T-helper 2 cell treated with Interferon-gamma antibody and Interleukin-4, amounts not matched to agents 5 μg/mL and 100 μg/mL, for 36 hours (primary cell): ENCODE data around the gene PLLP.

Source experiments
- DNase-seq: peaks from one replicate; pipeline ENCODE4 v3.0.0; 2021; ENCODE audit warnings: low spot score
- H3K27ac Mint-ChIP-seq: one replicate; pipeline ENCODE4 v1.8.0; 2021; ENCODE audit warnings: mild to moderate bottlenecking, mixed read lengths
- H3K27me3 Mint-ChIP-seq: one replicate; pipeline ENCODE4 v1.8.0; 2021; ENCODE audit warnings: low read depth, mixed read lengths
- H3K36me3 Mint-ChIP-seq: one replicate; pipeline ENCODE4 v1.8.0; 2021; ENCODE audit warnings: low read depth, mixed read lengths
- H3K4me1 Mint-ChIP-seq: one replicate; pipeline ENCODE4 v1.8.0; 2021; ENCODE audit warnings: low read depth, mixed read lengths
- H3K4me3 Mint-ChIP-seq: one replicate; pipeline ENCODE4 v1.8.0; 2022; ENCODE audit warnings: mild to moderate bottlenecking, moderate library complexity, mixed read lengths
- H3K9me3 Mint-ChIP-seq: one replicate; pipeline ENCODE4 v1.8.0; 2021; ENCODE audit warnings: mixed read lengths

Gene PLLP

GRCh38 chr16:57308041-57308440, 23.6 kb upstream of the PLLP start:
- Mint-ChIP-seq H3K36me3 (no peaks in the 10 kb centered on the region), H3K9me3 (no peaks in the 10 kb centered on the region), H3K27ac (no peak overlapping the region), H3K4me1 (peaks cover 8% of the 10 kb centered on the region), H3K27me3 (peaks cover 2% of the 10 kb centered on the region), H3K4me3 (no peak overlapping the region)
- DNase-seq: no peak

DNA sequence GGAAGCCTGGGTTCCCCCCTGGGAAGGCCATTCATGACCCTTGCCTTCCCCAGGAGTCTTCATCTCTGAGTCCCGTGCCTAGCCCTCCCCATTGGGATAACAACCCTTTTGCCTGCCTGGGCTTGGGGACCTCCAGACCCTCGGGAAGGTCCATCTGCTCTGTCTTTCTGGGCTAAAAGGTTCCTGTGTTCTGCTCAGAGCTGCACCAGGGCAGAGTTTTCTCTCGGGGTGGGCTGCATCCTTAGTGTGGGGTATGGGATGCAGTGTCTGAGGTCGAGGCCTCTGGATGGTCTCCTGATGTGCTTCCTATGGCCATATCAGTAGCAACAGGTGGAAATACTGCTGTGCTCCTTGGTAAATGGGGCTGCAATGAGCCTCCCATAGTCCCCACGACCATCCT, 22.9 kb upstream of the PLLP start:
- no peak overlapping the region for H3K27ac Mint-ChIP-seq
- DNase-seq: no peak
- H3K27me3 Mint-ChIP-seq: peaks cover 2% of the 10 kb centered on the region
- H3K36me3 Mint-ChIP-seq: no peaks in the 10 kb centered on the region
- H3K4me3 Mint-ChIP-seq: no peak overlapping the region
- peaks cover 8% of the 10 kb centered on the region for H3K4me1 Mint-ChIP-seq
- H3K9me3 Mint-ChIP-seq: no peaks in the 10 kb centered on the region

- Mint-ChIP-seq H3K27me3 (peaks cover 2% of the 10 kb centered on the region), H3K4me3 (no peak overlapping the region), H3K36me3 (no peaks in the 10 kb centered on the region), H3K9me3 (no peaks in the 10 kb centered on the region), H3K4me1 (peaks cover 8% of the 10 kb centered on the region), H3K27ac (no peak overlapping the region)
- DNase-seq: no peak
Measured at GRCh38 chr16:57306676-57307341, 22.3 kb upstream of the PLLP start.

- H3K4me3 Mint-ChIP-seq: no peak overlapping the region
- H3K27ac Mint-ChIP-seq: no peak overlapping the region
- H3K27me3 Mint-ChIP-seq: peaks cover 2% of the 10 kb centered on the region
- H3K36me3 Mint-ChIP-seq: no peaks in the 10 kb centered on the region
- H3K4me1 Mint-ChIP-seq: peaks cover 8% of the 10 kb centered on the region
- H3K9me3 Mint-ChIP-seq: no peaks in the 10 kb centered on the region
- no peak for DNase-seq
Measured at GRCh38 chr16:57305159-57305811, 20.8 kb upstream of the PLLP start.

DNA sequence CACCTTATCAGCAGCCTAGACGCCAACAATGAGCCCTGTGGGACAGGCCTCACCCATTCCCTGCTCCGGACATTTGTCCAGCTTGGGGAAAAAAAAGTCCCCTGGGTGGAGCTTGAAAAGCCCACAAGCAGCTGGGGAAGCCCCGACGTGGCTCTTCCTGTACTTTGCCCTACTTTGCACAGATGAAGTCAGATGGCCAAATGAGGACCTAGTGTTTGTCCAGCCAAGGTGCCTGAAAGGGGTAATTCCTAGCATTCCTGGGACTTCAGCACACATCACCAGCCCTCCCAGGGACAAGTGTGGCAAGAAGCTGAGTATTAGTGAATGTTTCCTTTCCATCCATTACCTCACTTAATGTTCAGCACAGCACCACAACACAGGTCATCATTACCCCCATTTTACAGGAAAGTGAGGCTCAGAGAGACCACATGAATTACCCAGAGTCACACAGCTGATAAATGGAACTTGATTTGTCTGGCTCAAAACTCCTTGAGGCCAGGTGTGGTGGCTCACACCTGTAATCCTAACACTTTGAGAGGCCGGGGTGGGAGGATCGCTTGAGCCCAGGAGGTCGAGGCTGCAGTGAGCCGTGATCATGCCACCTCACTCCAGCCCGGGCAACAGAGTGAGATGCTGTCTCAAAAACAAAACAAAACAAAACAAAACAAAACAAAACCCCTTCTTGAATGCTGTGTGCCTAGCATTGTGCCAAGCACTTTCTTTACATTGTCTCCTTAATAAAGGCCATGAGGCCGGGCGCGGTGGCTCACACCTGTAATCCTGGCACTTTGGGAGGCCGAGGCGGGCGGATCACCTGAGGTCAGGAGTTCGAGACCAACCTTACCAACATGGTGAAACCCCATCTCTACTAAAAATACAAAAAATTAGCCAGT, 19.9 kb upstream of the PLLP start:
- H3K27ac Mint-ChIP-seq: no peak overlapping the region

DNA sequence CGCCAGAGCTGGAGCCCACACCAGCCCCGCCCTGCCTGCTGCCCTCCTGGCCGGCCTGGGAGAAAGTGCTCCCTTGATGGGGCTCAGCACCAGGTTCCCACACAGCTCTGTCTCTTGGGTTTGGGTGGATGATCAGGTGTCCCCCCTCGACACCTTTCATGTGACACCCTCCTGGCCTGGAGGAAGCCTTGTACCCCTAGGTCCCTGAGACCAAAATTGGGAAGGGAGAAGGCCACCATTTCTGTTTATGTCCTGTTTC, 19.4 kb upstream of the PLLP start:
- no peak overlapping the region for H3K4me3 Mint-ChIP-seq
- peaks cover 2% of the 10 kb centered on the region for H3K27me3 Mint-ChIP-seq
- no peaks in the 10 kb centered on the region for H3K36me3 Mint-ChIP-seq
- H3K27ac Mint-ChIP-seq: no peak overlapping the region
- DNase-seq: no peak
- H3K4me1 Mint-ChIP-seq: peaks cover 5% of the 10 kb centered on the region
- H3K9me3 Mint-ChIP-seq: no peaks in the 10 kb centered on the region

More for the DNA sequence above, 19.9 kb upstream of the PLLP start:
- no peaks in the 10 kb centered on the region for H3K36me3 Mint-ChIP-seq
- H3K9me3 Mint-ChIP-seq: no peaks in the 10 kb centered on the region
- DNase-seq: no peak
- H3K4me3 Mint-ChIP-seq: no peak overlapping the region
- H3K27me3 Mint-ChIP-seq: peaks cover 2% of the 10 kb centered on the region
- peaks cover 7% of the 10 kb centered on the region for H3K4me1 Mint-ChIP-seq

DNA sequence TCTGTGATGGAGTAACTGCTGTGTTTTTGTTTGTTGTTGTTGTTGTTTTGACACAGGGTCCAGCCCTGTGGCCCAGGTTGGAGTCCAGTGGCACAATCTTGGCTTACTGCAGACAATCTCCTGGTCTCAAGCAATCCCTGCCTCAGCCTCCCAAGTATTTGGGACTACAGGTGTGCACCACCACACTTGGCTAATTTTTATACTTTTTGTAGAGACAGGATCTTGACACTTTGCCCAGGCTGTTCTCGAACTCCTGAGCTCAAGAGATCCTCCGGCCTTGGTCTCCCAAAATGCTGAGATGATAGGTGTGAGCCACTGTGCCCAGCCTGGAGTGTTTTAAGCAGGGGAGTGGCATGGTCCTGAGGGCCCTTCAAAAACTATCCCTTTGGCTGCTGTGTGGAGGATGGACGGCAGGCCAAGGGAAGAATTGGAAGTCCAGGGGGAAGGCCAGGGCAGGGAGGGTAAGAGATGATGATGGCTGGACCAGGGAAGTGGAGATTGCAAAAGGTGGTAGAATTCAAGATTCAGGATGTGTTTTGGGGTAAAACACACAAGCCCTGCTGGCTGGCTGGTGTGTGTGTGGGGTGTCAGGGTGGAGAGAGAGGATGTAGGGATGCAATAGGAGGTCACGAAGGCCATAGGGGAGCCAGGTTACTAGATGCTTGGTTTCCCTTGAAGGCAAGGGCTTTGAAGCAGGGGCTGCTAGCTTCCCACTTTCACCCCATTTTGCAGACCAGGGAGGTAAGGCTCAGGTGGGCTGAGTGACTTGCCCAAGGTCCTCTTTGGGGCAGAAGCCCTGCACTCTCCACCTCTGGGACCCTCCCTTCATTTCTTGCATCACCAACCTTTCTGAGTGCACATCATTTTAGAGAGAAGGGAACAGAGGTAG, 18.8 kb upstream of the PLLP start:
- Mint-ChIP-seq H3K27me3 (peaks cover 2% of the 10 kb centered on the region), H3K27ac (no peak overlapping the region)

GRCh38 chr16:57301126-57301817, 16.8 kb upstream of the PLLP start:
- no peaks in the 10 kb centered on the region for H3K36me3 Mint-ChIP-seq
- H3K27me3 Mint-ChIP-seq: peaks cover 2% of the 10 kb centered on the region
- no peak for DNase-seq
- H3K27ac Mint-ChIP-seq: no peak overlapping the region
- peaks cover 14% of the 10 kb centered on the region for H3K4me1 Mint-ChIP-seq
- H3K4me3 Mint-ChIP-seq: no peak overlapping the region
- H3K9me3 Mint-ChIP-seq: no peaks in the 10 kb centered on the region

More for the DNA sequence above, 18.8 kb upstream of the PLLP start:
- H3K4me1 Mint-ChIP-seq: peaks cover 5% of the 10 kb centered on the region
- no peaks in the 10 kb centered on the region for H3K36me3 Mint-ChIP-seq
- no peaks in the 10 kb centered on the region for H3K9me3 Mint-ChIP-seq
- DNase-seq: no peak
- H3K4me3 Mint-ChIP-seq: no peak overlapping the region

DNA sequence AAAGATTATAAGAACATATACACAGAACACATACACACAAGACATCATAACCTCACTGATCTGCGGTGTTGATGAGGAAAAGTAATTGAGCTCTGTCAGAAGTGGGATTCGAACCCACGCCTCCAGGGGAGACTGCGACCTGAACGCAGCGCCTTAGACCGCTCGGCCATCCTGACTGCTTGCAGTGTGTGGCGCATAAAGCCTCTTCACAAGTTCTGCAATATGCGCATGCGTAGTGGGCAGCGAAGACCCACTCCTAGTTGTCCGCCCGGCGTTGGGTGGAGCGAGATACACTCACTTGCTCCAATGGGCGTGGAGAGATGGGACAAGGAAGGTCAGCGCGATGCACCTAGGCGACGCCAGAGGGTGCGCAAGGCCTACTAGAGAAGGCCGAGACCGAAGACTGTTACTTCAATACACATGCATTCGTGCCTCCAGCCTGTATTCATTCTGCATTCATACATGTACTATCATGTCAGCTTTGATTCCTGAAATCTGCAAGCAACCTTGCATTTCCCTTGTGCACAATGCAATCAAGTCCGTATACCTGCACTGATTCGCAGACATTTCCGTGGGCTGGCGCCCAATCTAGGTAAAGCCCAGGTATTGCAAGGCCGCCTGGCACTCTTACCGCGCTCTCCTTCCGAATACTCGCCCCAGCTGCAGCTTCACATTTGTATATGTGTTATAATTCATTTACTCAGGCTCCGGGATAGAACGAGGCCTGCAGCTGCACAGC, 16.1 kb upstream of the PLLP start:
- Mint-ChIP-seq H3K4me3 (no peak overlapping the region), H3K27ac (no peak overlapping the region), H3K36me3 (no peaks in the 10 kb centered on the region), H3K27me3 (peaks cover 2% of the 10 kb centered on the region), H3K9me3 (no peaks in the 10 kb centered on the region), H3K4me1 (peaks cover 14% of the 10 kb centered on the region)
- peak; percentile 99 for DNase-seq

GRCh38 chr16:57299719-57300386, 15.4 kb upstream of the PLLP start:
- DNase-seq: peak; percentile 86
- Mint-ChIP-seq H3K27me3 (no peaks in the 10 kb centered on the region), H3K36me3 (no peaks in the 10 kb centered on the region), H3K9me3 (no peaks in the 10 kb centered on the region), H3K4me1 (peaks cover 14% of the 10 kb centered on the region), H3K27ac (no peak overlapping the region), H3K4me3 (no peak overlapping the region)

- no peak overlapping the region for H3K4me3 Mint-ChIP-seq
- no peaks in the 10 kb centered on the region for H3K36me3 Mint-ChIP-seq
- H3K9me3 Mint-ChIP-seq: no peaks in the 10 kb centered on the region
- DNase-seq: no peak
- H3K4me1 Mint-ChIP-seq: peaks cover 13% of the 10 kb centered on the region
- H3K27me3 Mint-ChIP-seq: no peaks in the 10 kb centered on the region
- no peak overlapping the region for H3K27ac Mint-ChIP-seq
Measured at GRCh38 chr16:57299009-57299718, 14.7 kb upstream of the PLLP start.

- peak; percentile 15 for DNase-seq
- H3K4me3 Mint-ChIP-seq: peak overlapping the region; percentile 74
- H3K27ac Mint-ChIP-seq: peak overlapping the region; percentile 84
- H3K27me3 Mint-ChIP-seq: no peaks in the 10 kb centered on the region
- no peaks in the 10 kb centered on the region for H3K36me3 Mint-ChIP-seq
- peaks cover 9% of the 10 kb centered on the region for H3K4me1 Mint-ChIP-seq
- H3K9me3 Mint-ChIP-seq: no peaks in the 10 kb centered on the region
Measured at GRCh38 chr16:57297856-57298255, 13.4 kb upstream of the PLLP start.
